Activated CD8-positive, alpha-beta memory T cell treated with anti-CD3 and anti-CD28 coated beads, Interleukin-2, amount 50 U/mL, for 24 hours (primary cell): ENCODE results near the gene ANKRD63.
A peak's percentile ranks its signal among the peaks of the same experiment; 100 is the strongest.

ENCODE experiments used
- DNase-seq: peaks from one replicate; pipeline ENCODE4 v3.0.0-alpha.2; 2020; ENCODE audit errors: extremely low read depth

The ANKRD63 gene

GRCh38 chr15:40279437-40280141 lies 3.3 kb downstream of the ANKRD63 start:
- DNase-seq = no peak

GRCh38 chr15:40278026-40278425 lies 4.8 kb downstream of the ANKRD63 start:
- DNase-seq = no peak

- DNase-seq = no peak
Observed at GRCh38 chr15:40277471-40277870, 5.4 kb downstream of the ANKRD63 start.

GRCh38 chr15:40276927-40277326 lies 5.9 kb downstream of the ANKRD63 start:
- DNase-seq = no peak

- DNase-seq = no peak
Observed at GRCh38 chr15:40275954-40276353, 6.9 kb downstream of the ANKRD63 start.

- DNase-seq = no peak
Observed at GRCh38 chr15:40275523-40275922, 7.3 kb downstream of the ANKRD63 start.

- DNase-seq = peak; percentile 72
Observed at GRCh38 chr15:40274350-40275274, 8.3 kb downstream of the ANKRD63 start.

- no peak for DNase-seq
Observed at GRCh38 chr15:40273428-40273827, 9.4 kb downstream of the ANKRD63 start.

- DNase-seq = no peak
Observed at GRCh38 chr15:40272485-40273056, 10.3 kb downstream of the ANKRD63 start.

- no peak for DNase-seq
Observed at GRCh38 chr15:40271685-40272484, 11.0 kb downstream of the ANKRD63 start.

GRCh38 chr15:40270246-40270995 lies 12.4 kb downstream of the ANKRD63 start:
- no peak for DNase-seq

GRCh38 chr15:40269604-40270003 lies 13.3 kb downstream of the ANKRD63 start:
- no peak for DNase-seq

GRCh38 chr15:40267670-40268069 lies 15.2 kb downstream of the ANKRD63 start:
- DNase-seq = no peak

GRCh38 chr15:40266828-40267304 lies 16.0 kb downstream of the ANKRD63 start:
- no peak for DNase-seq

- DNase-seq = no peak
Observed at GRCh38 chr15:40265875-40266274, 17.0 kb downstream of the ANKRD63 start.

- no peak for DNase-seq
Observed at GRCh38 chr15:40265355-40265754, 17.5 kb downstream of the ANKRD63 start.

GRCh38 chr15:40264321-40265153 lies 18.3 kb downstream of the ANKRD63 start:
- DNase-seq = no peak

GRCh38 chr15:40263024-40263754 lies 19.7 kb downstream of the ANKRD63 start:
- DNase-seq = no peak

- no peak for DNase-seq
Observed at GRCh38 chr15:40259021-40259420, 23.8 kb downstream of the ANKRD63 start.
